ENCODE results near the gene PREX1.

GRCh38 chr20:48599106-48599747 lies 228.6 kb downstream of the PREX1 start:
- TF ChIP-seq, protein P1, sequence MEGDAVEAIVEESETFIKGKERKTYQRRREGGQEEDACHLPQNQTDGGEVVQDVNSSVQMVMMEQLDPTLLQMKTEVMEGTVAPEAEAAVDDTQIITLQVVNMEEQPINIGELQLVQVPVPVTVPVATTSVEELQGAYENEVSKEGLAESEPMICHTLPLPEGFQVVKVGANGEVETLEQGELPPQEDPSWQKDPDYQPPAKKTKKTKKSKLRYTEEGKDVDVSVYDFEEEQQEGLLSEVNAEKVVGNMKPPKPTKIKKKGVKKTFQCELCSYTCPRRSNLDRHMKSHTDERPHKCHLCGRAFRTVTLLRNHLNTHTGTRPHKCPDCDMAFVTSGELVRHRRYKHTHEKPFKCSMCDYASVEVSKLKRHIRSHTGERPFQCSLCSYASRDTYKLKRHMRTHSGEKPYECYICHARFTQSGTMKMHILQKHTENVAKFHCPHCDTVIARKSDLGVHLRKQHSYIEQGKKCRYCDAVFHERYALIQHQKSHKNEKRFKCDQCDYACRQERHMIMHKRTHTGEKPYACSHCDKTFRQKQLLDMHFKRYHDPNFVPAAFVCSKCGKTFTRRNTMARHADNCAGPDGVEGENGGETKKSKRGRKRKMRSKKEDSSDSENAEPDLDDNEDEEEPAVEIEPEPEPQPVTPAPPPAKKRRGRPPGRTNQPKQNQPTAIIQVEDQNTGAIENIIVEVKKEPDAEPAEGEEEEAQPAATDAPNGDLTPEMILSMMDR (conservative IDR thresholded peaks at IDR 0.05 in 1 of 2, IDR thresholded peaks at IDR 0.05 in 1 of 2; ENCODE audit: low read depth in 1 of 2, low read length in 2 of 2), result no peak
- no peak for TF ChIP-seq EZH2 (IDR thresholded peaks at IDR 0.05; ENCODE audit: low read length, missing control alignments)

Data from fibroblast of lung (primary cell).